Cardiac fibroblast (primary cell): ENCODE results near the gene SORBS2.

ENCODE experiments used
- DNase-seq, 2 donors: peaks; one replicate each; pipeline versions ENCODE4 v3.0.0 to v3.0.0-alpha.2; 2010; ENCODE audit warnings: low read depth in 2 of 2
- H3K4me3 ChIP-seq, 2 donors: replicated peaks in 1 of 2; 1 replicate in 1 of 2; 2 replicates in 1 of 2; pipeline ENCODE4 v1.5.1; 2011; ENCODE audit warnings: low read depth in 2 of 2, low read length in 2 of 2, mild to moderate bottlenecking in 2 of 2, moderate library complexity in 1 of 2
- TF ChIP-seq, protein P1 (sequence below): IDR thresholded peaks from one replicate; pipeline ENCODE4 v1.5.1; 2011; ENCODE audit warnings: low read depth, mild to moderate bottlenecking, low read length, inconsistent platforms

Gene SORBS2

GRCh38 chr4:185847352-185848097 is 35.5 kb upstream of the SORBS2 start:
- DNase-seq = peak; percentile 81 to 89
- H3K4me3 ChIP-seq = peak overlapping the region in 1 of 2 donors; percentile 5
- TF ChIP-seq, protein P1, sequence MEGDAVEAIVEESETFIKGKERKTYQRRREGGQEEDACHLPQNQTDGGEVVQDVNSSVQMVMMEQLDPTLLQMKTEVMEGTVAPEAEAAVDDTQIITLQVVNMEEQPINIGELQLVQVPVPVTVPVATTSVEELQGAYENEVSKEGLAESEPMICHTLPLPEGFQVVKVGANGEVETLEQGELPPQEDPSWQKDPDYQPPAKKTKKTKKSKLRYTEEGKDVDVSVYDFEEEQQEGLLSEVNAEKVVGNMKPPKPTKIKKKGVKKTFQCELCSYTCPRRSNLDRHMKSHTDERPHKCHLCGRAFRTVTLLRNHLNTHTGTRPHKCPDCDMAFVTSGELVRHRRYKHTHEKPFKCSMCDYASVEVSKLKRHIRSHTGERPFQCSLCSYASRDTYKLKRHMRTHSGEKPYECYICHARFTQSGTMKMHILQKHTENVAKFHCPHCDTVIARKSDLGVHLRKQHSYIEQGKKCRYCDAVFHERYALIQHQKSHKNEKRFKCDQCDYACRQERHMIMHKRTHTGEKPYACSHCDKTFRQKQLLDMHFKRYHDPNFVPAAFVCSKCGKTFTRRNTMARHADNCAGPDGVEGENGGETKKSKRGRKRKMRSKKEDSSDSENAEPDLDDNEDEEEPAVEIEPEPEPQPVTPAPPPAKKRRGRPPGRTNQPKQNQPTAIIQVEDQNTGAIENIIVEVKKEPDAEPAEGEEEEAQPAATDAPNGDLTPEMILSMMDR = no peak

DNA sequence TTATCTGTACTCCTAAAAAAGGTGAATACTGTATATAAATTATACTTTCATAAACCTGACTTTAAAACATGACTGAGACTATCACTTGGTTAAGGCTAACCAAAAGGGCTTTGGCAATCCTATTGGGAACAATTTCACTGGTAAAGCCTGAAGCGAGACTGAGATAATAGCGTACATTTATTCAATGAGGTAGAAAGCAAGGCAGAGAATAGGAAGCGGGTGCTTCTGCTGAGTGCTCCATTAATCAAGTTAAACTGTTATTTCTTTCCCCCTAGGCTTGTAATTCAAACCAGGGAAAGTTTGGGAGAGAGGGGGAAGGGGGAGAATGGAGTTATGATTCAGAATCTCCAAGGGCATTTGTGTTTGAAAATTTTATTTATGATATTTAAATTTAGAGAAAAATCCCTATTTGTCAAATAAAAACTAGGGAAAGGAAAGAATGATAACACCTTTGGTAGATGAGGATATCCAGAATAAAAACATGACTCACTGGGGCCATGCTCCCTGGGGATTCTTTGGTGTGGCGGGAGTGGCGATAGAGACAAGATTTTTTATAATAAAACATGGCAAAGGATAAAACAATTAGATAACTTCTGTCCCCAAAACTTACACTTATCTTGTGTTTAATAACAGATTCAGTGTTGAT is 34.6 kb upstream of the SORBS2 start:
- TF ChIP-seq, protein P1 = no peak
- no peak overlapping the region for H3K4me3 ChIP-seq
- peak in 1 of 2 donors; percentile 55 for DNase-seq

GRCh38 chr4:185845966-185846365 is 34.0 kb upstream of the SORBS2 start:
- TF ChIP-seq, protein P1 = no peak
- no peak overlapping the region for H3K4me3 ChIP-seq
- no peak for DNase-seq

DNA sequence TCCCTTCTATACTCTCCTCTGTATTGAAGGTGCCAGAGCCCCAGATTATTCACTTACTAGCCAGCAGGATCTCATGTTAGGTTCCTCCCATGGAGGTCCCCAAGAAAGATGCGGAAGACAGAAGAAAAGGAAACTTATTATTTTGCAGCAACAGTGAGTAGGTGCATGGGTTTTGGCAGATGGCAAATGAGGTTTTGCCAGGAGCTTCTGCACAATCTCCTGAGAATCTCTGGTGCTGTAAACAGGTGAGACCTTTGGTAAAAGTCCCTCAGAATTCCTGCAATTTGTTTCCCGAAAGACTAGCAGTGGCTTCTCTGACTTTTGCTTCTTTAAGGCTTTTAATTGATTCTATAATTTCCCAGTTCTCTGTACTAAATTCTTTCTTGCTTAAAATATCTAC is 29.5 kb upstream of the SORBS2 start:
- DNase-seq = no peak
- TF ChIP-seq, protein P1 = no peak
- no peak overlapping the region for H3K4me3 ChIP-seq

- H3K4me3 ChIP-seq = no peak overlapping the region
- TF ChIP-seq, protein P1 = no peak
- DNase-seq = peak in 1 of 2 donors; percentile 42
These were observed 29.0 kb upstream of the SORBS2 start for GRCh38 chr4:185840953-185841352.

GRCh38 chr4:185840201-185840600 is 28.2 kb upstream of the SORBS2 start:
- TF ChIP-seq, protein P1 = no peak
- DNase-seq = peak in 1 of 2 donors; percentile 36

More at GRCh38 chr4:185840201-185840600, 28.2 kb upstream of the SORBS2 start:
- H3K4me3 ChIP-seq = no peak overlapping the region
